OCI-LY7 (cell line): ENCODE data around the gene RHOT2. TPM values are rescaled to one million over a fixed set of nuclear protein-coding genes. Genes with fewer than 3 reads are reported as not detected.
A peak's percentile ranks its signal among the peaks of the same experiment; 100 is the strongest.

Source experiments
- BruUV-seq: library from RNA; stranded (reverse); fragments of 400-500 nt; replicated peaks from 2 replicates; lab custom pipeline; 2021; lab: Mats Ljungman, UMichigan
- CTCF ChIA-PET: fragments of 300-600 bp; sonication (Branson Sonifier 250); formaldehyde crosslinking; loops from one replicate; lab custom pipeline; 2022; ENCODE audit warnings: antibody characterized with exemption; ENCODE audit not compliant: unreplicated experiment; lab: Charles Lee
- POLR2A ChIA-PET: fragments of 300-600 bp; sonication (Branson Sonifier 250); formaldehyde crosslinking; loops from one replicate; lab custom pipeline; 2022; ENCODE audit warnings: antibody characterized with exemption; lab: Charles Lee
- DNase-seq: peaks from one replicate; pipeline ENCODE4 v3.0.0-alpha.2; 2015; ENCODE audit warnings: low spot score
- H2AFZ ChIP-seq: fragments of 200-600 bp; sonication (generic), shearing (Covaris generic); 2 replicates; pipeline ENCODE4 v1.6.1; 2014; ENCODE audit warnings: mild to moderate bottlenecking, antibody characterized with exemption, low read length, moderate library complexity
- H3K27ac ChIP-seq: fragments of 200-600 bp; sonication (generic); 2 replicates; pipeline ENCODE4 v1.5.1; 2014; ENCODE audit warnings: mixed run types, low read depth, mild to moderate bottlenecking, moderate library complexity, low read length, inconsistent platforms; ENCODE audit not compliant: poor library complexity, severe bottlenecking
- H3K36me3 ChIP-seq: fragments of 200-600 bp; sonication (generic); 2 replicates; pipeline ENCODE4 v1.6.1; 2014; ENCODE audit warnings: mild to moderate bottlenecking, antibody characterized with exemption, low read length, moderate library complexity, mixed read lengths; ENCODE audit not compliant: insufficient read depth
- H3K4me1 ChIP-seq: fragments of 200-600 bp; sonication (generic); 2 replicates; pipeline ENCODE4 v1.5.1; 2014; ENCODE audit warnings: mild to moderate bottlenecking, low read length; ENCODE audit not compliant: insufficient read depth, poor library complexity, severe bottlenecking
- H3K4me2 ChIP-seq: fragments of 200-600 bp; sonication (generic); 2 replicates; pipeline ENCODE4 v1.6.1; 2014; ENCODE audit warnings: mild to moderate bottlenecking, low read length
- H3K4me3 ChIP-seq: fragments of 200-600 bp; sonication (generic); 2 replicates; pipeline ENCODE4 v1.5.1; 2014; ENCODE audit warnings: mild to moderate bottlenecking, low read depth, low read length; ENCODE audit not compliant: poor library complexity, severe bottlenecking
- H3K79me2 ChIP-seq: fragments of 200-600 bp; sonication (generic); 2 replicates; pipeline ENCODE4 v1.6.1; 2016; ENCODE audit warnings: low read depth, mild to moderate bottlenecking, low read length, moderate library complexity, mixed read lengths; ENCODE audit not compliant: insufficient read depth
- H3K9me2 ChIP-seq: fragments of 200-600 bp; sonication (generic); 2 replicates; pipeline ENCODE4 v1.6.1; 2016; ENCODE audit warnings: mild to moderate bottlenecking, low read length, mixed read lengths; ENCODE audit not compliant: insufficient read depth
- H3K9me3 ChIP-seq: fragments of 200-600 bp; sonication (generic); 2 replicates; pipeline ENCODE4 v1.6.1; 2014; ENCODE audit warnings: mild to moderate bottlenecking, mixed run types, low read length, mixed read lengths
- H4K20me1 ChIP-seq: fragments of 200-600 bp; sonication (generic); 2 replicates; pipeline ENCODE4 v1.6.1; 2014; ENCODE audit warnings: mild to moderate bottlenecking, antibody characterized with exemption, low read length, moderate library complexity, mixed read lengths; ENCODE audit not compliant: insufficient read depth
- CTCF ChIP-seq: fragments of 200-600 bp; sonication (generic); conservative IDR thresholded peaks from 2 replicates; pipeline ENCODE4 v1.5.1; 2014; ENCODE audit warnings: mild to moderate bottlenecking, antibody characterized with exemption, low read length, moderate library complexity, mixed read lengths
- EZH2phosphoT487 ChIP-seq: fragments of 200-600 bp; sonication (generic); IDR thresholded peaks from 2 replicates; pipeline ENCODE4 v1.6.1; 2018; ENCODE audit warnings: low read depth, borderline replicate concordance, mild to moderate bottlenecking, mixed run types, antibody characterized with exemption, low read length, moderate library complexity, mixed read lengths
- intact Hi-C: fragments of 100-400 bp; cut with micrococcal nuclease; formaldehyde crosslinking; loops from one replicate; pipeline ENCODE4 v1.10.0; 2022; ENCODE audit not compliant: unreplicated experiment
- total RNA-seq, 2 experiments: library from RNA; depleted of rRNA in 1 of 2; stranded (reverse); fragments of >200 nt in 1 of 2; shearing (Covaris generic) in 1 of 2; gene quantifications; 2 replicates each; pipeline ENCODE4 v1.2.3, GENCODE V29; 2014 to 2022

RHOT2 gene
- total RNA-seq, 2 experiments from 2014 or later = 133 to 136 TPM

- CTCF ChIA-PET = no interaction called here
- POLR2A ChIA-PET = no interaction called here
- Histone ChIP-seq H3K9me3 (no peaks in the 10 kb centered on the region), H3K27ac (no peak overlapping the region), H3K4me1 (peaks cover 27% of the 10 kb centered on the region), H3K4me3 (no peak overlapping the region), H3K9me2 (no peaks in the 10 kb centered on the region), H3K79me2 (peaks cover 8% of the 10 kb centered on the region; the same call in 1 of the 2 replicates), H4K20me1 (no peaks in the 10 kb centered on the region), H2AFZ (no peak overlapping the region), H3K36me3 (peaks cover 8% of the 10 kb centered on the region; the same call in 1 of the 2 replicates), H3K4me2 (no peak overlapping the region)
- BruUV-seq = no TSS peak
- no peak for DNase-seq
- intact Hi-C loops = no loop called here
- no peak for TF ChIP-seq CTCF
- no peak for TF ChIP-seq EZH2phosphoT487
These were observed 33.8 kb upstream of the RHOT2 start for GRCh38 chr16:634051-634670.

GRCh38 chr16:634996-635395 is 32.9 kb upstream of the RHOT2 start:
- no TSS peak for BruUV-seq

More at GRCh38 chr16:634996-635395, 32.9 kb upstream of the RHOT2 start:
- no peaks in the 10 kb centered on the region for H3K9me3 ChIP-seq
- H3K79me2 ChIP-seq = peaks cover 8% of the 10 kb centered on the region; the same call in 1 of the 2 replicates
- H3K4me1 ChIP-seq = peaks cover 33% of the 10 kb centered on the region
- no peak overlapping the region for H3K27ac ChIP-seq
- peak overlapping the region; percentile 87 for H3K4me3 ChIP-seq
- CTCF ChIA-PET = no interaction called here
- no peaks in the 10 kb centered on the region for H4K20me1 ChIP-seq
- no peak for DNase-seq
- no peak for TF ChIP-seq EZH2phosphoT487
- TF ChIP-seq CTCF = no peak
- H3K36me3 ChIP-seq = peaks cover 8% of the 10 kb centered on the region; the same call in 1 of the 2 replicates
- H2AFZ ChIP-seq = no peak overlapping the region
- POLR2A ChIA-PET = no interaction called here
- intact Hi-C loops = no loop called here
- no peaks in the 10 kb centered on the region for H3K9me2 ChIP-seq
- H3K4me2 ChIP-seq = peak overlapping the region; percentile 88
